A549 (cell line): ENCODE measurements around the gene IQGAP2.

Experiments used
- CTCF ChIP-seq: fragments of >200 bp; sonication (Bioruptor Twin); formaldehyde crosslinking; IDR thresholded peaks from 3 replicates; pipeline ENCODE4 v1.5.1; 2016
- SMC3 ChIP-seq: fragments of >200 bp; sonication (Bioruptor Twin); formaldehyde crosslinking; IDR thresholded peaks from 3 replicates; pipeline ENCODE4 v1.6.1; 2018; ENCODE audit warnings: inconsistent platforms

GRCh38 chr5:76652809-76653414 lies 249.8 kb downstream of the IQGAP2 start:
- TF ChIP-seq SMC3 (no peak), CTCF (no peak)
